ENCODE measurements around the gene IL34. TPM values are rescaled to one million over a fixed set of nuclear protein-coding genes. Genes with fewer than 3 reads are reported as not detected.
A peak's percentile ranks its signal among the peaks of the same experiment; 100 is the strongest.

The IL34 gene
- total and polyA plus RNA-seq, 2 of the 13 experiments (the other 11 are each of a cell fraction or from before 2014, with no cell fraction given): 1.2 to 1.3 TPM

DNA sequence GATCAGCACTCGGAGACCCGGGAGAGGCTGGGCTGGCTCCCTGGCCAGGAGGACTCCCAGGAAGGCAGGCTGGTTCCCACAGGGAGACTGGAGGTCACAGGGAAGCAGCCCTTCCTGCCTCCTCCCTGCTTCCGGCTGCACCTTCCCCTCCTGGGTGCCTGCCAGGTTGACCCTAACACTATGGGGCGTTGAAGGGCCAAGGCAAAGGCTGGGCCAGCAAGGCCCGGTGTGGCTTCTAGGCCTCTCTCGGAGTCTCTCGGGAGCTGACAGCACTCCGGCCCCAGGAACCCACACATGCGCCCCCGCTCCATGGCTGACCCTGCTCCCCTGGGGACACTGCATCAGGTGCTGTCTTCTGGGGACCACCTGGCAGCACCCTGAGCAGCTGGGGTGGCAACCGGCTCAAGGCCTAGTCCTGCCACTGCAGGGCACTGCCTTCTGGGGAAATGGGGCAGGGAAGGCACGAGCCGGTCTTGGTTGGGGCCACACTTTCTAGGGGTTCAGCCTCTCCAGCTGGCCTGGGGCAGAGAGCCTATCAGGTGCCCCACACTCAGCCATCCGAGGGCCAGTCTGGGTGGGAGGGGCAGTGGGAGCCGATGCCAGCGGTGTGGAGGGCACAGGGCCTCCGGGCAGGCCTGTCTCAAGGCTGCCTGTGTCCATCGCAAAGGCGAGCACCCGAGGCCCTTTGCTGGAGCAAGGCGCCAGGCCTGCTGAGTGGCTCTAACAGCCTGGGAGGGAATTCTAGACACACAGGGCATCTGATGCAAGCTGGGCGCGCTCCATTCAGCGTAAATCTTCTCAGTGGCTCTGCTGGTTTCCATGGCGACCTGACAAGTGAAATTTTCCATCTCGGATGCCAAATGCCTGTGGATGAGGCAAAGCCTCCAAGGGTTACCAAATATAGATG lies 45.1 kb downstream of the IL34 start (continued):
- TF ChIP-seq, protein P1, sequence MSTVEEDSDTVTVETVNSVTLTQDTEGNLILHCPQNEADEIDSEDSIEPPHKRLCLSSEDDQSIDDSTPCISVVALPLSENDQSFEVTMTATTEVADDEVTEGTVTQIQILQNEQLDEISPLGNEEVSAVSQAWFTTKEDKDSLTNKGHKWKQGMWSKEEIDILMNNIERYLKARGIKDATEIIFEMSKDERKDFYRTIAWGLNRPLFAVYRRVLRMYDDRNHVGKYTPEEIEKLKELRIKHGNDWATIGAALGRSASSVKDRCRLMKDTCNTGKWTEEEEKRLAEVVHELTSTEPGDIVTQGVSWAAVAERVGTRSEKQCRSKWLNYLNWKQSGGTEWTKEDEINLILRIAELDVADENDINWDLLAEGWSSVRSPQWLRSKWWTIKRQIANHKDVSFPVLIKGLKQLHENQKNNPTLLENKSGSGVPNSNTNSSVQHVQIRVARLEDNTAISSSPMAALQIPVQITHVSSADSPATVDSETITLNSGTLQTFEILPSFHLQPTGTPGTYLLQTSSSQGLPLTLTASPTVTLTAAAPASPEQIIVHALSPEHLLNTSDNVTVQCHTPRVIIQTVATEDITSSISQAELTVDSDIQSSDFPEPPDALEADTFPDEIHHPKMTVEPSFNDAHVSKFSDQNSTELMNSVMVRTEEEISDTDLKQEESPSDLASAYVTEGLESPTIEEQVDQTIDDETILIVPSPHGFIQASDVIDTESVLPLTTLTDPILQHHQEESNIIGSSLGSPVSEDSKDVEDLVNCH (CRISPR knock-in tag; IDR thresholded peaks at IDR 0.05): no peak
- TF ChIP-seq GABPA (IDR thresholded peaks at IDR 0.05; ENCODE audit: low read depth, low read length): no peak
- peak; percentile 72 for TF ChIP-seq GABPA (CRISPR knock-in tag; IDR thresholded peaks at IDR 0.05; ENCODE audit: low read depth)
- no peak for TF ChIP-seq TBL1XR1 (IDR thresholded peaks at IDR 0.05; ENCODE audit: borderline replicate concordance, low read length, partially characterized antibody)
- no peak for TF ChIP-seq ZNF251 (CRISPR knock-in tag; IDR thresholded peaks at IDR 0.05)
- TF ChIP-seq, protein P2, sequence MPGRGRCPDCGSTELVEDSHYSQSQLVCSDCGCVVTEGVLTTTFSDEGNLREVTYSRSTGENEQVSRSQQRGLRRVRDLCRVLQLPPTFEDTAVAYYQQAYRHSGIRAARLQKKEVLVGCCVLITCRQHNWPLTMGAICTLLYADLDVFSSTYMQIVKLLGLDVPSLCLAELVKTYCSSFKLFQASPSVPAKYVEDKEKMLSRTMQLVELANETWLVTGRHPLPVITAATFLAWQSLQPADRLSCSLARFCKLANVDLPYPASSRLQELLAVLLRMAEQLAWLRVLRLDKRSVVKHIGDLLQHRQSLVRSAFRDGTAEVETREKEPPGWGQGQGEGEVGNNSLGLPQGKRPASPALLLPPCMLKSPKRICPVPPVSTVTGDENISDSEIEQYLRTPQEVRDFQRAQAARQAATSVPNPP (CRISPR knock-in tag; IDR thresholded peaks at IDR 0.05): no peak
- no peak for TF ChIP-seq ZNF101 (CRISPR knock-in tag; IDR thresholded peaks at IDR 0.05; ENCODE audit: borderline replicate concordance, low read depth)
- TF ChIP-seq ZNF75D (CRISPR knock-in tag; IDR thresholded peaks at IDR 0.05; ENCODE audit: borderline replicate concordance): peak; percentile 57; the same call in 1 of the 2 replicates
- peak; percentile 54; the same call in 1 of the 2 replicates for TF ChIP-seq RXRA (CRISPR knock-in tag; IDR thresholded peaks at IDR 0.05)
- no peak for TF ChIP-seq TSC22D2 (CRISPR knock-in tag; IDR thresholded peaks at IDR 0.05; ENCODE audit: borderline replicate concordance)
- TF ChIP-seq, protein P3, sequence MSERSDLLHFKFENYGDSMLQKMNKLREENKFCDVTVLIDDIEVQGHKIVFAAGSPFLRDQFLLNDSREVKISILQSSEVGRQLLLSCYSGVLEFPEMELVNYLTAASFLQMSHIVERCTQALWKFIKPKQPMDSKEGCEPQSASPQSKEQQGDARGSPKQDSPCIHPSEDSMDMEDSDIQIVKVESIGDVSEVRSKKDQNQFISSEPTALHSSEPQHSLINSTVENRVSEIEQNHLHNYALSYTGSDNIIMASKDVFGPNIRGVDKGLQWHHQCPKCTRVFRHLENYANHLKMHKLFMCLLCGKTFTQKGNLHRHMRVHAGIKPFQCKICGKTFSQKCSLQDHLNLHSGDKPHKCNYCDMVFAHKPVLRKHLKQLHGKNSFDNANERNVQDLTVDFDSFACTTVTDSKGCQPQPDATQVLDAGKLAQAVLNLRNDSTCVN (CRISPR knock-in tag; IDR thresholded peaks at IDR 0.05; ENCODE audit: borderline replicate concordance): no peak
- peak; percentile 44; the same call in 1 of the 2 replicates for TF ChIP-seq ZFY (CRISPR knock-in tag; IDR thresholded peaks at IDR 0.05)
- TF ChIP-seq, protein P4, sequence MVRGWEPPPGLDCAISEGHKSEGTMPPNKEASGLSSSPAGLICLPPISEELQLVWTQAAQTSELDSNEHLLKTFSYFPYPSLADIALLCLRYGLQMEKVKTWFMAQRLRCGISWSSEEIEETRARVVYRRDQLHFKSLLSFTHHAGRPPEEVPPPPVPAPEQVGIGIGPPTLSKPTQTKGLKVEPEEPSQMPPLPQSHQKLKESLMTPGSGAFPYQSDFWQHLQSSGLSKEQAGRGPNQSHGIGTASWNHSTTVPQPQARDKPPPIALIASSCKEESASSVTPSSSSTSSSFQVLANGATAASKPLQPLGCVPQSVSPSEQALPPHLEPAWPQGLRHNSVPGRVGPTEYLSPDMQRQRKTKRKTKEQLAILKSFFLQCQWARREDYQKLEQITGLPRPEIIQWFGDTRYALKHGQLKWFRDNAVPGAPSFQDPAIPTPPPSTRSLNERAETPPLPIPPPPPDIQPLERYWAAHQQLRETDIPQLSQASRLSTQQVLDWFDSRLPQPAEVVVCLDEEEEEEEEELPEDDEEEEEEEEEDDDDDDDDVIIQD (CRISPR knock-in tag; IDR thresholded peaks at IDR 0.05; ENCODE audit: low read depth): no peak
- TF ChIP-seq, protein P5, sequence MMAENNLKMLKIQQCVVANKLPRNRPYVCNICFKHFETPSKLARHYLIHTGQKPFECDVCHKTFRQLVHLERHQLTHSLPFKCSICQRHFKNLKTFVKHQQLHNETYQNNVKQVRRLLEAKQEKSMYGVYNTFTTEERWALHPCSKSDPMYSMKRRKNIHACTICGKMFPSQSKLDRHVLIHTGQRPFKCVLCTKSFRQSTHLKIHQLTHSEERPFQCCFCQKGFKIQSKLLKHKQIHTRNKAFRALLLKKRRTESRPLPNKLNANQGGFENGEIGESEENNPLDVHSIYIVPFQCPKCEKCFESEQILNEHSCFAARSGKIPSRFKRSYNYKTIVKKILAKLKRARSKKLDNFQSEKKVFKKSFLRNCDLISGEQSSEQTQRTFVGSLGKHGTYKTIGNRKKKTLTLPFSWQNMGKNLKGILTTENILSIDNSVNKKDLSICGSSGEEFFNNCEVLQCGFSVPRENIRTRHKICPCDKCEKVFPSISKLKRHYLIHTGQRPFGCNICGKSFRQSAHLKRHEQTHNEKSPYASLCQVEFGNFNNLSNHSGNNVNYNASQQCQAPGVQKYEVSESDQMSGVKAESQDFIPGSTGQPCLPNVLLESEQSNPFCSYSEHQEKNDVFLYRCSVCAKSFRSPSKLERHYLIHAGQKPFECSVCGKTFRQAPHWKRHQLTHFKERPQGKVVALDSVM (CRISPR knock-in tag; IDR thresholded peaks at IDR 0.05): 0 out of 2 replicates have a peak, but pooled peaks have one; percentile 32
- TF ChIP-seq HCFC1 (IDR thresholded peaks at IDR 0.05; ENCODE audit: low read depth, low read length): no peak
- TF ChIP-seq SMARCC2 (IDR thresholded peaks at IDR 0.05): no peak
- TF ChIP-seq ZKSCAN5 (CRISPR knock-in tag; IDR thresholded peaks at IDR 0.05): no peak
- TF ChIP-seq RFX1 (IDR thresholded peaks at IDR 0.05): 0 out of 2 replicates have a peak, but pooled peaks have one; percentile 18
- TF ChIP-seq, protein P6, sequence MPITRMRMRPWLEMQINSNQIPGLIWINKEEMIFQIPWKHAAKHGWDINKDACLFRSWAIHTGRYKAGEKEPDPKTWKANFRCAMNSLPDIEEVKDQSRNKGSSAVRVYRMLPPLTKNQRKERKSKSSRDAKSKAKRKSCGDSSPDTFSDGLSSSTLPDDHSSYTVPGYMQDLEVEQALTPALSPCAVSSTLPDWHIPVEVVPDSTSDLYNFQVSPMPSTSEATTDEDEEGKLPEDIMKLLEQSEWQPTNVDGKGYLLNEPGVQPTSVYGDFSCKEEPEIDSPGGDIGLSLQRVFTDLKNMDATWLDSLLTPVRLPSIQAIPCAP (CRISPR knock-in tag; IDR thresholded peaks at IDR 0.05; ENCODE audit: low read depth): no peak
- peak; percentile 23; the same call in 1 of the 2 replicates for TF ChIP-seq ZNF614 (CRISPR knock-in tag; IDR thresholded peaks at IDR 0.05; ENCODE audit: borderline replicate concordance)
